Chondrocyte (in vitro differentiated cells): Measurements from ENCODE around the gene GAGE12D. TPM values are rescaled to one million over a fixed set of nuclear protein-coding genes. Genes with fewer than 3 reads are reported as not detected.
"Not testable (repeated sequence)": the region's sequence is repeated elsewhere in the genome, so short reads cannot be mapped to it uniquely, and the experiment has no call there.

Source experiments
- DNase-seq: peaks from one replicate; pipeline ENCODE4 v3.0.0; 2021; ENCODE audit warnings: mixed read lengths, low spot score
- H3K27ac Mint-ChIP-seq: one replicate; pipeline ENCODE4 v1.8.0; 2021; ENCODE audit warnings: mild to moderate bottlenecking, moderate library complexity, mixed read lengths; ENCODE audit not compliant: unreplicated experiment
- H3K27me3 Mint-ChIP-seq: 2 replicates; pipeline ENCODE4 v1.8.0; 2021; ENCODE audit warnings: low read depth, mixed read lengths
- H3K36me3 Mint-ChIP-seq: 2 replicates; pipeline ENCODE4 v1.8.0; 2021; ENCODE audit warnings: low read depth, mixed read lengths
- H3K4me1 Mint-ChIP-seq: 2 replicates; pipeline ENCODE4 v1.8.0; 2021; ENCODE audit warnings: low read depth, mild to moderate bottlenecking, mixed read lengths
- H3K4me3 Mint-ChIP-seq: one replicate; pipeline ENCODE4 v1.8.0; 2021; ENCODE audit warnings: mild to moderate bottlenecking, moderate library complexity, mixed read lengths; ENCODE audit not compliant: unreplicated experiment
- H3K9me3 Mint-ChIP-seq: 2 replicates; pipeline ENCODE4 v1.8.0; 2021; ENCODE audit warnings: low read depth, mixed read lengths
- long read RNA-seq: library from polyadenylated mRNA; stranded (forward); transcript quantifications from one replicate; pipeline ENCODE4 v2.0.0, GENCODE V29; 2021
- total RNA-seq: library from RNA; stranded (reverse); gene quantifications from 3 replicates; pipeline ENCODE4 v1.2.1, GENCODE V29; 2021

The GAGE12D gene, protein sequence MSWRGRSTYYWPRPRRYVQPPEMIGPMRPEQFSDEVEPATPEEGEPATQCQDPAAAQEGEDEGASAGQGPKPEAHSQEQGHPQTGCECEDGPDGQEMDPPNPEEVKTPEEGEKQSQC
- total RNA-seq: not detected in 3 replicates
- long read RNA-seq: 0 reads

DNA sequence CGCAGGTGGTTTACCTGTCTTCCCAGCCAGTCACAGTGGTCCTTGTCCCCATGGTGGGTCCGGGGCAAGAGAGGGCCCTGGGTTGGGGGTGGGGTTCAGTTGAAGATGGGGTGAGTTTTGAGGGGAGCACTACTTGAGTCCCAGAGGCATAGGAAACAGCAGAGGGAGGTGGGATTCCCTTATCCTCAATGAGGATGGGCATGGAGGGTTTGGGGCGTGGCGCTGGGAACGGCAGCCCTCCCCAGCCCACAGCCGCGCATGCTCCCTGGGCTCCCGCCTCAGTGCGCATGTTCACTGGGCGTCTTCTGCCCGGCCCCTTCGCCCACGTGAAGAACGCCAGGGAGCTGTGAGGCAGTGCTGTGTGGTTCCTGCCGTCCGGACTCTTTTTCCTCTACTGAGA is at the start of gene GAGE12D:
Gene GAGE12D (plus strand): TSS at position 301 of the 400 bp plus-strand sequence. CDS start 1,155 bp downstream, outside the sequence.
- H3K4me1 Mint-ChIP-seq, H3K27ac Mint-ChIP-seq, DNase-seq, H3K4me3 Mint-ChIP-seq, H3K9me3 Mint-ChIP-seq, H3K27me3 Mint-ChIP-seq, H3K36me3 Mint-ChIP-seq: not testable (repeated sequence)

DNA sequence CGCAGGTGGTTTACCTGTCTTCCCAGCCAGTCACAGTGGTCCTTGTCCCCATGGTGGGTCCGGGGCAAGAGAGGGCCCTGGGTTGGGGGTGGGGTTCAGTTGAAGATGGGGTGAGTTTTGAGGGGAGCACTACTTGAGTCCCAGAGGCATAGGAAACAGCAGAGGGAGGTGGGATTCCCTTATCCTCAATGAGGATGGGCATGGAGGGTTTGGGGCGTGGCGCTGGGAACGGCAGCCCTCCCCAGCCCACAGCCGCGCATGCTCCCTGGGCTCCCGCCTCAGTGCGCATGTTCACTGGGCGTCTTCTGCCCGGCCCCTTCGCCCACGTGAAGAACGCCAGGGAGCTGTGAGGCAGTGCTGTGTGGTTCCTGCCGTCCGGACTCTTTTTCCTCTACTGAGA is 9.7 kb upstream of the GAGE12D start, which contains the start of gene GAGE12C:
Gene GAGE12C (plus strand): TSS at position 301 of the 400 bp plus-strand sequence. CDS start 1,155 bp downstream, outside the sequence.
- not testable (repeated sequence) for DNase-seq, H3K27me3 Mint-ChIP-seq, H3K27ac Mint-ChIP-seq, H3K9me3 Mint-ChIP-seq, H3K4me3 Mint-ChIP-seq, H3K36me3 Mint-ChIP-seq, H3K4me1 Mint-ChIP-seq

DNA sequence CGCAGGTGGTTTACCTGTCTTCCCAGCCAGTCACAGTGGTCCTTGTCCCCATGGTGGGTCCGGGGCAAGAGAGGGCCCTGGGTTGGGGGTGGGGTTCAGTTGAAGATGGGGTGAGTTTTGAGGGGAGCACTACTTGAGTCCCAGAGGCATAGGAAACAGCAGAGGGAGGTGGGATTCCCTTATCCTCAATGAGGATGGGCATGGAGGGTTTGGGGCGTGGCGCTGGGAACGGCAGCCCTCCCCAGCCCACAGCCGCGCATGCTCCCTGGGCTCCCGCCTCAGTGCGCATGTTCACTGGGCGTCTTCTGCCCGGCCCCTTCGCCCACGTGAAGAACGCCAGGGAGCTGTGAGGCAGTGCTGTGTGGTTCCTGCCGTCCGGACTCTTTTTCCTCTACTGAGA is 9.5 kb downstream of the GAGE12D start, which contains the start of gene GAGE12E:
Gene GAGE12E (plus strand): TSS at position 301 of the 400 bp plus-strand sequence. CDS start 1,155 bp downstream, outside the sequence.
- H3K4me1 Mint-ChIP-seq, H3K4me3 Mint-ChIP-seq, DNase-seq, H3K9me3 Mint-ChIP-seq, H3K27me3 Mint-ChIP-seq, H3K27ac Mint-ChIP-seq, H3K36me3 Mint-ChIP-seq: not testable (repeated sequence)

DNA sequence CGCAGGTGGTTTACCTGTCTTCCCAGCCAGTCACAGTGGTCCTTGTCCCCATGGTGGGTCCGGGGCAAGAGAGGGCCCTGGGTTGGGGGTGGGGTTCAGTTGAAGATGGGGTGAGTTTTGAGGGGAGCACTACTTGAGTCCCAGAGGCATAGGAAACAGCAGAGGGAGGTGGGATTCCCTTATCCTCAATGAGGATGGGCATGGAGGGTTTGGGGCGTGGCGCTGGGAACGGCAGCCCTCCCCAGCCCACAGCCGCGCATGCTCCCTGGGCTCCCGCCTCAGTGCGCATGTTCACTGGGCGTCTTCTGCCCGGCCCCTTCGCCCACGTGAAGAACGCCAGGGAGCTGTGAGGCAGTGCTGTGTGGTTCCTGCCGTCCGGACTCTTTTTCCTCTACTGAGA is 19.0 kb downstream of the GAGE12D start, which contains the start of gene GAGE12F:
Gene GAGE12F (plus strand): TSS at position 301 of the 400 bp plus-strand sequence. CDS start 1,155 bp downstream, outside the sequence.
- not testable (repeated sequence) for H3K36me3 Mint-ChIP-seq, H3K9me3 Mint-ChIP-seq, H3K27me3 Mint-ChIP-seq, DNase-seq, H3K27ac Mint-ChIP-seq, H3K4me1 Mint-ChIP-seq, H3K4me3 Mint-ChIP-seq

DNA sequence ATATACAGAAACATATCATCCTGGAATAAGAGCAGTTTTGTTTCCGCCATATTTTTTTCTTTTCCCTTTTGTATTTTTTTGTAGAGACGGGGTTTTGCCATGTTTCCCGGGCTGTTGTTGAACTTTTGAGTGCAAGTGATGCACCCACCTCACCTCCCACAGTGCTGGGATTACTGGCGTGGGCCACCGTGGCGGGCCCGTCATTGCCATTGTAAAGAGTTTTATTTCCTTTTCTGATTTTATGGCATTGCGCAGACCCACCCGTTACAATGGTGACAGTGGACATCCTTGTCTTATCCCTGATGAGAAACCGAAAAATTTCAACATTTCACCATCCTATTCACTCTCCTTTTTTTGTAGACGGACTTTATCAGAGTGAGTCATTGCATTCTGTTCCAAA is 27.2 kb downstream of the GAGE12D start:
- H3K4me3 Mint-ChIP-seq, DNase-seq, H3K9me3 Mint-ChIP-seq, H3K36me3 Mint-ChIP-seq, H3K4me1 Mint-ChIP-seq, H3K27ac Mint-ChIP-seq, H3K27me3 Mint-ChIP-seq: not testable (repeated sequence)

DNA sequence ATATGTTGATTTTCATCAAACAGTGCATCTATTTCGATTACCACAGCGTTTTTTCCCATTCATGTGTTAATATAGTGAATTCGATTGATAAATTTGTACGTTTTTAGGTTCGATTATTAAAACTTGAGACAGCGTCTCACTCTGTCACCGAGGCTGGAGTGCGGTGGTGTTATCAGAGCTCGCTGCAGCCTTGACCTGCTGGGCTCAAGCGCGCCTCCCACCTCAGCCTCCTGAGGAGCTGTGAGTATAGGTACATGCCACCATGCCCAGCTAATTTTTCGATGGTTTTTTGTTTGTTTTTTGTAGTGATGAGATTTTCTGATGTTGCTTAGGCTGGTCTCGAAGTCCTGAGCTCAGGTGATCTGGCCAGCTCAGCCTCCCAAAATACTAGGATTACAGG is 27.6 kb downstream of the GAGE12D start:
- not testable (repeated sequence) for H3K9me3 Mint-ChIP-seq, H3K36me3 Mint-ChIP-seq, H3K4me3 Mint-ChIP-seq, DNase-seq, H3K27ac Mint-ChIP-seq, H3K4me1 Mint-ChIP-seq, H3K27me3 Mint-ChIP-seq

DNA sequence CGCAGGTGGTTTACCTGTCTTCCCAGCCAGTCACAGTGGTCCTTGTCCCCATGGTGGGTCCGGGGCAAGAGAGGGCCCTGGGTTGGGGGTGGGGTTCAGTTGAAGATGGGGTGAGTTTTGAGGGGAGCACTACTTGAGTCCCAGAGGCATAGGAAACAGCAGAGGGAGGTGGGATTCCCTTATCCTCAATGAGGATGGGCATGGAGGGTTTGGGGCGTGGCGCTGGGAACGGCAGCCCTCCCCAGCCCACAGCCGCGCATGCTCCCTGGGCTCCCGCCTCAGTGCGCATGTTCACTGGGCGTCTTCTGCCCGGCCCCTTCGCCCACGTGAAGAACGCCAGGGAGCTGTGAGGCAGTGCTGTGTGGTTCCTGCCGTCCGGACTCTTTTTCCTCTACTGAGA is 28.6 kb downstream of the GAGE12D start, which contains the start of gene GAGE12G:
Gene GAGE12G (plus strand): TSS at position 301 of the 400 bp plus-strand sequence. CDS start 1,155 bp downstream, outside the sequence.
- H3K27me3 Mint-ChIP-seq, H3K9me3 Mint-ChIP-seq, DNase-seq, H3K4me1 Mint-ChIP-seq, H3K27ac Mint-ChIP-seq, H3K36me3 Mint-ChIP-seq, H3K4me3 Mint-ChIP-seq: not testable (repeated sequence)

DNA sequence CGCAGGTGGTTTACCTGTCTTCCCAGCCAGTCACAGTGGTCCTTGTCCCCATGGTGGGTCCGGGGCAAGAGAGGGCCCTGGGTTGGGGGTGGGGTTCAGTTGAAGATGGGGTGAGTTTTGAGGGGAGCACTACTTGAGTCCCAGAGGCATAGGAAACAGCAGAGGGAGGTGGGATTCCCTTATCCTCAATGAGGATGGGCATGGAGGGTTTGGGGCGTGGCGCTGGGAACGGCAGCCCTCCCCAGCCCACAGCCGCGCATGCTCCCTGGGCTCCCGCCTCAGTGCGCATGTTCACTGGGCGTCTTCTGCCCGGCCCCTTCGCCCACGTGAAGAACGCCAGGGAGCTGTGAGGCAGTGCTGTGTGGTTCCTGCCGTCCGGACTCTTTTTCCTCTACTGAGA is 38.1 kb downstream of the GAGE12D start, which contains the start of gene GAGE12H:
Gene GAGE12H (plus strand): TSS at position 301 of the 400 bp plus-strand sequence. CDS start 1,155 bp downstream, outside the sequence.
- not testable (repeated sequence) for H3K27ac Mint-ChIP-seq, H3K36me3 Mint-ChIP-seq, H3K4me3 Mint-ChIP-seq

DNA sequence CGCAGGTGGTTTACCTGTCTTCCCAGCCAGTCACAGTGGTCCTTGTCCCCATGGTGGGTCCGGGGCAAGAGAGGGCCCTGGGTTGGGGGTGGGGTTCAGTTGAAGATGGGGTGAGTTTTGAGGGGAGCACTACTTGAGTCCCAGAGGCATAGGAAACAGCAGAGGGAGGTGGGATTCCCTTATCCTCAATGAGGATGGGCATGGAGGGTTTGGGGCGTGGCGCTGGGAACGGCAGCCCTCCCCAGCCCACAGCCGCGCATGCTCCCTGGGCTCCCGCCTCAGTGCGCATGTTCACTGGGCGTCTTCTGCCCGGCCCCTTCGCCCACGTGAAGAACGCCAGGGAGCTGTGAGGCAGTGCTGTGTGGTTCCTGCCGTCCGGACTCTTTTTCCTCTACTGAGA is 47.7 kb downstream of the GAGE12D start, which contains the start of gene GAGE2A:
Gene GAGE2A (plus strand): TSS at position 301 of the 400 bp plus-strand sequence. CDS start 1,155 bp downstream, outside the sequence.
- H3K9me3 Mint-ChIP-seq, H3K27me3 Mint-ChIP-seq, H3K4me1 Mint-ChIP-seq, H3K27ac Mint-ChIP-seq, DNase-seq, H3K4me3 Mint-ChIP-seq, H3K36me3 Mint-ChIP-seq: not testable (repeated sequence)

More for the DNA sequence above, 38.1 kb downstream of the GAGE12D start, which contains the start of gene GAGE12H:
- H3K27me3 Mint-ChIP-seq, H3K9me3 Mint-ChIP-seq, DNase-seq, H3K4me1 Mint-ChIP-seq: not testable (repeated sequence)

DNA sequence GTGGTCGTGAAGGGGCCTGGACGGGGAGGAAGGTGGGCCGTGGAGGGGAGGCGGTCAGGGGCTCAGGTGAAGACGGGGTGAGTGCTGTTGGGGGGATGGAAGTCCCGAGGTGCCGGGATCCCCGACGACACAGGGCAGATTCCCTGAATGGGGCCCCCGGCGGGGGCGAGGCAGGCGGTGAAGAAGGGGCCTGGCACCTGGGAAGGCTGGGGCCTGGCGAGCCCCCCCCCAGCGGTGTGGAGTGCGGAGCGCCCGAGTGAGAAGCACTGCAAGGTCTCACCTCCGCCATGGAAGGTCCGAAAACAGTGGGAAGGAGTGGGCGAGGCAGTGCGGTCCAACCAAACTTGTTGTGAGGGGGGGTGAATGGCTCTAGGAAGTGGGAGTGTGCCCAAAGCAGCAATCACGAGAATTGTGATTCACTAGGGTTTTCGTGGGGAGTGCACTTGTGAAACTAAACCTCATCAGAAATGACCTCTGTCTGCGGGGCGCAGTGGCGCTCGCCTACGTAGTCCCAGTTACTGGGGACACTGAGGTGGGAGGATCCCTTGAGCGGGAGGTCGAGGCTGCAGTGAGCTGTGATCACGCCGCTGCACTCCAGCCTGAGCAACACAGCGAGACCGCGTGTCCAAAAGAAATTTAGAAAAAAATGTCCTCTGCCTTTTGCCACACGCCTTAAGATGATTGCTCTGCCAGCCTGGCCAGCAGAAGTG is 48.4 kb downstream of the GAGE12D start:
- H3K27me3 Mint-ChIP-seq, H3K36me3 Mint-ChIP-seq, H3K27ac Mint-ChIP-seq, H3K4me3 Mint-ChIP-seq, H3K4me1 Mint-ChIP-seq, H3K9me3 Mint-ChIP-seq: not testable (repeated sequence)
- peak; percentile 100 for DNase-seq

DNA sequence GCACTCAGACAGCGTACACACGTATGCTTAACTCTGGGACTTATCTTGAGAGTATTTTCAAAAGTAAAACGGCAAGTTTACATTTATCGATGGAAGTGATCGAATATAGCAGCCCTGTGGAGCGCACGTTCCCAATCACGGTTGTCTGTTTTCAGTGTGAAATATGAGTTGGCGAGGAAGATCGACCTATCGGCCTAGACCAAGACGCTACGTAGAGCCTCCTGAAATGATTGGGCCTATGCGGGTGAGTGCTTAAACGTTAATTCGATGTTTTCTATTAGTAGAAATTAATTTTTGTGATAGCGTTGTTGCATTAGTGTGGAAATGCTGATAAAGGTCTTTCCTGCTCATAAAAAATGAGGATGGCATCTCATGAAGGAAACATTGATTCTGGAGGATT is 49.0 kb downstream of the GAGE12D start:
- H3K27ac Mint-ChIP-seq, H3K9me3 Mint-ChIP-seq, H3K36me3 Mint-ChIP-seq, H3K4me1 Mint-ChIP-seq, H3K27me3 Mint-ChIP-seq, H3K4me3 Mint-ChIP-seq: not testable (repeated sequence)
- peak; percentile 58 for DNase-seq
